ENCODE results near the gene FAM167B. TPM values are rescaled to one million over a fixed set of nuclear protein-coding genes. Genes with fewer than 3 reads are reported as not detected.

FAM167B gene
- total RNA-seq, 1 experiment from 2014 or later, result not detected

DNA sequence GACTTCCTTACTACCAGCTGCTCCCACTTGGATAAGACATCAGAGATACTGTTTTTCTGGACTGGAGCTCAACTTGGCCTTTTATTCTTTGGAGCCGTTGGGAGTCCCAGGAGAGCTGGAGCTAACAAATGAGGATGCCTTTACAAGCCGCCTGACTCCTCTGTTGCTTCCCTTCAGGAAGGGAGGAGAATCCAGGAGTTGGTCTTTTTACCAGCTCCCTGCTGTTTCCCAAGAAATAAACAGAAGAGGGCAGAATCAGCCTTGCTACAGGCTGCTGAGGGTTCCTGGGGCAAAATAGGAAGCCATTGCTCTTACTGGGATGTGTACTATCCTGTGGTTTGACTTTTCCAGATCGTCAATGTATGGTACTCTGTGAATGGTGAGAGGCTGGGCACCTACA, 23.3 kb upstream of the FAM167B start:
- no peak for DNase-seq (ENCODE audit: low read depth)

DNA sequence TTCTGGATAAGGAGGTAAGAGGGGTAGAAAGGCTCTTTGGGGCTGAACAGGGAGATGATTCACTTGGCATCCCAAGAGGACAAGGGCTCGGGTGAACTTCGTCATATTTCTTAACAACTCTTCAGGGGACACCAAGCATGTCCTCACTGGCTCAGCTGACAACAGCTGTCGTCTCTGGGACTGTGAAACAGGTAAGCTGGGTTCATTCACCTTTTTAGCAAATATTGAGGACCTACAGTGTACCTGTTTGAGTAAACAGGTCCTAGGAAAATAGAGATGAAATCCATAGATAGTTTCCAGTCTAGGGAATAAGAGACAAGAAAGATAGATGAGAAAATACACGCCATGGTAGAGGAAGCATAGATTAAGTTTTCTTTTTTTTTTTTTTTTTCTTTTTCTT, 22.7 kb upstream of the FAM167B start:
- no peak for DNase-seq (ENCODE audit: low read depth)

DNA sequence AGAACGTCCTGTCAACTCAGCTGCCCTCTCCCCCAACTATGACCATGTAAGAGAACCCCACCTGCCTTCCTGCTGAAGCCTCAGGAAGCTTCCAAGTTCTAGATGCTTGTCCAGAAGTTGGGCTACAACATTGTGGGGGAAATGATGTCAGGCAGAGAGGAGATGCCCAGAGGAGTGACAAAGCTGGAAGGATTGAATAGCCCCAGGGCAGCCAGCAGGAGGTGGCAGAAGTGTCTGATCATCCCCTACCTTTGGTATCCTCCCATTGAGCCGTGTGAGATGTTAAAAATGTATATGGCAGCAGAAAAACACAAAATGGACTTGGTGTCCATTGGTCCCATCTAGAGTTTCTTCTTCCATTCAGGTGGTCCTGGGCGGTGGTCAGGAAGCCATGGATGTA, 18.3 kb upstream of the FAM167B start:
- DNase-seq (ENCODE audit: low read depth), result no peak

DNA sequence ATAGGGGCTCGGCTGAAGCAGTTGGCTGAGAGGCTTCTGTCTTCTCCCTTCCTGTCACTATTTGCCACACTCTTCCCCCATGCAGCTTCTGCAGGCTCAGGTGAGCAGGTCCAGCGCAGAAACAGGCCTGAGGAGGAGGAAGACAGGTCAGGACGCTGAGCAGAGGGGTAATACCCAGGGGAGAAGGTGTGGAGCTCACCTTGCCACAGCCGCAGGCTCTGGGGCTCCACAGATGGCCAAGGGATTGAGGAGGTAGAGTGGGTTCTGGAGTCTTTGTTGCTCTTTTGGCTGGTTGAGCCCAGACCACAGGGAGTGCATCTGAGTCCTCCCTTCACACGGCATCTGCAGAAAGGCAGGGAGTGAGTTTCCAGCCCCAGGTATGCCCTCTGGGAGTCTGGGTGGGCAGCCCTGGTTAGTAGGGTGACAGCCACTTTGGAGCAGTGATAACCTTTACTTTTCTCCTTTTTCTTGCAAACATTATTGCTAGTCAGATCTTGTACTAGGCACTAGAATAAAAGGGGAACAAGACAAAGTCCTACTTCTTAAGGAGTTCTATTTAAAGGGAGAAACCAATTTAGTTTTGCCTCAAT, 15.1 kb upstream of the FAM167B start:
- DNase-seq (ENCODE audit: low read depth), result no peak

GRCh38 chr1:32232558-32233304, 14.3 kb upstream of the FAM167B start:
- DNase-seq (ENCODE audit: low read depth), result no peak

GRCh38 chr1:32234792-32235191, 12.2 kb upstream of the FAM167B start:
- no peak for DNase-seq (ENCODE audit: low read depth)

- DNase-seq (ENCODE audit: low read depth), result no peak
Measured at GRCh38 chr1:32239337-32239736, 7.7 kb upstream of the FAM167B start.

- no peak for DNase-seq (ENCODE audit: low read depth)
Measured at GRCh38 chr1:32239790-32240139, 7.3 kb upstream of the FAM167B start.

GRCh38 chr1:32240140-32240951, 6.7 kb upstream of the FAM167B start:
- peak; percentile 71 for DNase-seq (ENCODE audit: low read depth)

- DNase-seq (ENCODE audit: low read depth), result peak; percentile 68
Measured at GRCh38 chr1:32241001-32241763, 5.8 kb upstream of the FAM167B start.

DNA sequence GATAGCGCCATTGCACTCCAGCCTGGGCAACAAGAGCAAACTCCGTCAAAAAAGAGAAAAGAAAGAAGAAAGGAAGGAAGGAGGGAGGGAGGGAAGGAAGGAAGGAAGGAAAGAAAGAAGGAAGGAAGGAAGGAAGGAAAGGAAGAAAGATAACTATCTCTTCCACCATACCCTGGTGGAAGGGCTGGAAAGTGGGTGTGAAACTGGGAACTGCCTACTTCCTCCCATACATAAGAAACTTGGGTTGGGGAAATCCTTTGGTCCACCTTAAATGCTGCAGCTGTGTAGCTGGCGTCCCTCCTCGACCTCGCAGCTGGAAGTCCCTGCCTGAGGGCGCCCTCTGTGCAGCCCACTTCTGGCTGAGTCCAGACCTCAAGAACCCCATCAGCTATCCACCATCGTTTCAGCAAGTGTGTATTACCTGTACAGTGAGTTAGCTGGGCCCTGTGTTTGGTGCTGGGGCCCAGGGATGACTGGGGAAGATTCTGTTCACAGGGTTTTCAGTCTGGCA, 4.6 kb upstream of the FAM167B start:
- DNase-seq (ENCODE audit: low read depth), result peak; percentile 69

- no peak for DNase-seq (ENCODE audit: low read depth)
Measured at GRCh38 chr1:32247452-32247851, 430 bp downstream of the FAM167B start.

- peak; percentile 63 for DNase-seq (ENCODE audit: low read depth)
Measured at GRCh38 chr1:32247983-32248889, 1.2 kb downstream of the FAM167B start.

- no peak for DNase-seq (ENCODE audit: low read depth)
Measured at GRCh38 chr1:32249831-32250525, 3.0 kb downstream of the FAM167B start.

DNA sequence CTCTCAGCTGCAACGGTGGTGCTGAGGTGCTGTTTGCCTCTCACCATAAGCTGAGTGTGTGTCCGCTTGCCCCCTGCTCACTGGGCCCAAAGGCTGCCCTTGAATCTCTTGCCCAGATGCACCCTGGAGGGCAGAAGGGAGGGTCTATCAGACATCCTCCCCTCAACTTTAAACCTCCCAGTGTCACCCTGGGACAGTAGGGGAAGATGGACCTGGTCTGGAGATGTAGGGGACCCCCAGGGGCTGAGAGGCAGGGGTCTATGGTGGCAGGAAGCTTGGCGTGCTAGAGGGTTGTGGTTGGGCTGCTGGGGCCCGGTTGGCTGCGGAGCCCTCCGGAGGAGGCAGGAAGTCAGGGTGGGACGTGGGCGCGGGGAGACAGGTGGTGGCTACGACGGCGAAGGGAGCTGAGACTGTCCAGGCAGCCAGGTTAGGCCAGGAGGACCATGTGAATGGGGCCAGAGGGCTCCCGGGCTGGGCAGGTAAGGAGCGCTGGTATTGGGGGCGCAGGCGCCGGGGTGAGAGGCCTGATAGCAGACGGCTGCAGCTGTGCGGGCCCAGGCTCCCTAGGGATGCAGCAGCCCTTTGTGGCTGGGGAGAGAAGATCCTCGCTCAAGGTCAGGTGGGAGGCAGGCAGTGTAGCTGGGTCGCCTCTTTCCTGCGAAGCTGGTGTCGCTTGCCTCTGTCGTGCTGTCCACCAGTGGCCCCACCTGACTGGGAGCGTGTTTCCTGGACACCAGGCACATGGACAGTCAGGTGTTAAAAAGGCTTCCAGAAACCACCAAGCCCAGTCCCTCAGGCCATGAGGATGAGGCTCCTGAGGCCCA, 4.1 kb downstream of the FAM167B start, which contains the start of gene LCK:
Gene LCK, plus strand, starts transcription at position 373 of the 824 bp plus-strand sequence. CDS start 23,065 bp downstream, outside the sequence.
- DNase-seq (ENCODE audit: low read depth), result no peak

GRCh38 chr1:32255072-32256071, 8.3 kb downstream of the FAM167B start:
- DNase-seq (ENCODE audit: low read depth), result no peak

GRCh38 chr1:32256473-32257226, 9.6 kb downstream of the FAM167B start:
- DNase-seq (ENCODE audit: low read depth), result no peak
